ENCODE data around the gene ASAP2.
A peak's percentile ranks its signal among the peaks of the same experiment; 100 is the strongest.

The ASAP2 gene

DNA sequence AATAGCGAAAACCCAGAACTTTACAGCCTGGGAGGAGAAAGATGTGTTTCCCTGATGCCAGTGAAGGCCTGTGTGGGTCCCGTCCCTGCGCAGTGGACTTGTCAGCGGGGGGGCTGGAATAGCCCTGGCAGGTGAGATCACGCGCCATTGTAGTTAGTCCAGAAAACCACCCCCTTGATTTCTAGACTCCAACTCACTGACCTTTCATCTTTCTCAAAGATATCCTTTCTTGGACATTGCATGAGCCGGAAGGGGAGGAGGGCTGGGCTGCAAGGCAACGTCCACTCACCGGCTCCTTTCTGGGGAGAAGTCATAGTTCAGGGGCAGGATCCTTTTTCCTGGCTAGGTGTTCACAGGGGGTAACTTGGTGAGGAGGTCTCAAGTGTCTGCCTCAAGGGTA is 22.3 kb upstream of the ASAP2 start:
- DNase-seq (ENCODE audit: low read depth): no peak

GRCh38 chr2:9187620-9188214 is 18.9 kb upstream of the ASAP2 start:
- no peak for DNase-seq (ENCODE audit: low read depth)

- no peak for DNase-seq (ENCODE audit: low read depth)
Observed at GRCh38 chr2:9188823-9189222, 17.8 kb upstream of the ASAP2 start.

DNA sequence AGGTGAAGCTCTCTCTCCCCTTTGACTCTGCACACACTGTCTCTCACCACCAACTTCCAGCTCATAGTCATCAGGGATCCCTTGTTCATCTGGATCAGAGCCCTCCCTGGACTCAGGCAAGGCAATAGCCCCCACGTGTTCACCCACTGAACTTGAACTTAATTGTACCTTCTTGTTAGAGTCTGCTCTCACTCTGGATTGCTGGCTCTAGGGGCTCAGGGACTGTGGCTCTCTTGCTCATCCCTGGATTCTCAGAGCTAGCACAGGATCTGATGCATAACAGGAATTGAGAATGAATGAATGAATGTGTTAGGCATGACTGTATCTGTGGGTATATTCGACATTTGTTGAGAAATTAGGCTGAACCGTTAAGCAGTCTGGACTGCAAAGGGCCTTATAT is 16.7 kb upstream of the ASAP2 start:
- no peak for DNase-seq (ENCODE audit: low read depth)

- no peak for DNase-seq (ENCODE audit: low read depth)
Observed at GRCh38 chr2:9191041-9191481, 15.6 kb upstream of the ASAP2 start.

- DNase-seq (ENCODE audit: low read depth): no peak
Observed at GRCh38 chr2:9192712-9193111, 13.9 kb upstream of the ASAP2 start.

DNA sequence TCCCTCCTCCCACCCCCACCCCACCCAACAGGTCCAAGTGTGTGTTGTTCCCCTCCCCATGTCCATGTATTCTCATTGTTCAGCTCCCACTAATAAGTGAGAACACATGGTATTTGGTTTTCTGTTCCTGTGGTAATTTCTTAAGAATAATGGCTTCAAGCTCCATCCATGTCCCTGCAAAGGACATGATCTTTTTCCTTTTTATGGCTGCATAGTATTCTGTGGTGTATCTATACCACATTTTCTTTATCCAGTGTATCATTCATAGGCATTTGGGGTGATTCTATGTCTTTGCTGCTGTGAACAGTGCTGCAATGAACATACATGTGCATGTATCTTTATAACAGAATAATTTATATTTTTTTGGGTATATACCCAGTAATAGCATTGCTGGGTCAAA is 12.3 kb upstream of the ASAP2 start:
- no peak for DNase-seq (ENCODE audit: low read depth)

GRCh38 chr2:9196637-9197036 is 10.0 kb upstream of the ASAP2 start:
- DNase-seq (ENCODE audit: low read depth): no peak

GRCh38 chr2:9197916-9198315 is 8.7 kb upstream of the ASAP2 start:
- DNase-seq (ENCODE audit: low read depth): no peak

DNA sequence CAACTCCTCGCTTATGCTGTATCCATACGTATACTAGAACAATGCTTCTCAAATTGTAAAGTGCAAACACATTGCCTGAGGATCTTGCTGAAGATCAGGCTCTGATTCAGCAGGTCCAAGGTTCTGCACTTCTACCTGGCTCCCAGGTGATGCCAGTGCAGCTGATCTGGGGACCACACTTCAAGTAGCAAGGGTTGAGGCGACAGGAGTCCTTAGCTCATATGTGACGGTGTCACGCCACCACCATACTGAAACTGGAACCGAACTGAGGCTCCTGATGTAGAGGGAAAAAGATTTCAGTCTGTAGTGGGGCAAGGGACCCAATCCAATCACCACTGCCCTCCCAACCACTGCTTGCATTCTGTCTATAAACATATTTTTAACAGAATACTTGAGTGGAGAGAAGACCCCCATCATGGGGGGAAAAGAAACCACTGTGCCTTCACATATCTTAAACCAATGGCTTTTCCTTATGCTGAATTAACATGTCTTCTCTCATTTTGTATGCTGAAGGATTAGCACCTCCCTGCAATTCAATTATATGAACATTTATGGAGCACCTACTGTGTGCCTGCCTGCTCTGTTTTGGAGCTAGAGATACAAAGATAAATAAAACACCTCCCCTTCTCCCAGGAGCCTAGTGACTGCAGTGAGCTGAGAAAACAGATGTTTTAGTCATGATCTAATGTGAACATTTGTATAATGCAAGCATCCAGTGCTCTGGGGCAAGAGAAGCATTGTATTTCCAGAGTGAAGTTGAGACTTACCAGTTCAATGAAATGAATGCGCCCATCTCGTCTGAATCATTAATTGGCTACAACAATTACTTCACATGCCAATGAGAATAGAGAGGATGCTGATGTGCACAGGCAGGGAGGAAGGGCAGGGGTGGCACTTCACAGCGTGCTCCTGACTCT is 6.6 kb upstream of the ASAP2 start:
- no peak for DNase-seq (ENCODE audit: low read depth)

- no peak for DNase-seq (ENCODE audit: low read depth)
Observed at GRCh38 chr2:9200633-9201015, 6.0 kb upstream of the ASAP2 start.

DNA sequence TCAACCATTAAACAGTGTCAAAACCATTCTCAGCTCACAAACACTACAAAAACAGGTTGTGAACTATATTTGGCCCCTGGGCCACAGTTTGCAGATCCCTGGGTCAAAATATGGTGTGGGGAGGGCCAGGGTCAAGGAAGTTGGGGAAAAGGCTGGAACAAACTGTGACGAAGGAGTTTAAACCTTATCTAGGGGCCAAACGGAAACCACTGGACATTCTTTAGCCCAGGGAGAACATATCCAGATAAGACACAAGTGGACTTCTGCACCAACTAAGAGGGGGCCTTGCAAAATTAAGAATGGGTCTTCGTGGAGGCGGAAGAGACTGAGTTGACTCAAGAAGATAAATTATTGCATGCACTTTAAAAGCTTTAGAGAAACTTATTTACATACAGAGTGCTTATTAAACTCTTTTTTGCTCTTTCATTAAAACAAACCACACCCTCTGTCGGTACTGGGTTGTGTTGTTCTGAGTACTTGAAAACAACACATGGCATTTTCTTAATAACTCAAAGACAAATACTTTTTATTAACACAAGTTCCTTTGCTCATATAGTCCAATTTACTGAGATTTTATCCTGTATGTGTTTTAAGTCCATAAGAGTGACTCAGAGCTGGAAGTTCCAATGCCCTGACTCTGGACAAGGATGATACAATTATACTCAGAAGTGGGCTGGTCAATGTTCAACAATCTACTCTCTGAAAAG is 5.3 kb upstream of the ASAP2 start:
- peak; percentile 35 for DNase-seq (ENCODE audit: low read depth)

DNA sequence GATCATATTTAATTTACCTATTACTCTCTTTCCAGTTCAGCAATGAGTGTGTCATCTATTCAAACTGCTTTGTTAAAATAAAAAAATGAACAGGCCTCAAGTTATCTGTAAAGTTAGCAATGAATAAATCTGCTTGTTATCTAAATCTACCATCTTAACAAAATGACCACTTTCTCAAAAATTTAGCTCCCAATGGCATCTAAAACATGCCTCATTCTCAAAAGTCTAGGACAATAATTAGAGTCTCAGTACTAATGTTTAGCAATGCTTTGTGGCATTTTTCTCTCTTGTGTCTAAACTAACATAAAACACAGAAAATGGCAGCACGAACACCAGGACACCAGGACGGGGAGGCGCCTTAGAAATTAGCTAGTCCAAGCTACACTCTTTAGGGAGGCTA is 3.6 kb upstream of the ASAP2 start:
- DNase-seq (ENCODE audit: low read depth): no peak

- DNase-seq (ENCODE audit: low read depth): no peak
Observed at GRCh38 chr2:9203876-9204275, 2.7 kb upstream of the ASAP2 start.

GRCh38 chr2:9204939-9205338 is 1.7 kb upstream of the ASAP2 start:
- DNase-seq (ENCODE audit: low read depth): no peak

GRCh38 chr2:9205486-9205885 is 1.1 kb upstream of the ASAP2 start:
- no peak for DNase-seq (ENCODE audit: low read depth)

DNA sequence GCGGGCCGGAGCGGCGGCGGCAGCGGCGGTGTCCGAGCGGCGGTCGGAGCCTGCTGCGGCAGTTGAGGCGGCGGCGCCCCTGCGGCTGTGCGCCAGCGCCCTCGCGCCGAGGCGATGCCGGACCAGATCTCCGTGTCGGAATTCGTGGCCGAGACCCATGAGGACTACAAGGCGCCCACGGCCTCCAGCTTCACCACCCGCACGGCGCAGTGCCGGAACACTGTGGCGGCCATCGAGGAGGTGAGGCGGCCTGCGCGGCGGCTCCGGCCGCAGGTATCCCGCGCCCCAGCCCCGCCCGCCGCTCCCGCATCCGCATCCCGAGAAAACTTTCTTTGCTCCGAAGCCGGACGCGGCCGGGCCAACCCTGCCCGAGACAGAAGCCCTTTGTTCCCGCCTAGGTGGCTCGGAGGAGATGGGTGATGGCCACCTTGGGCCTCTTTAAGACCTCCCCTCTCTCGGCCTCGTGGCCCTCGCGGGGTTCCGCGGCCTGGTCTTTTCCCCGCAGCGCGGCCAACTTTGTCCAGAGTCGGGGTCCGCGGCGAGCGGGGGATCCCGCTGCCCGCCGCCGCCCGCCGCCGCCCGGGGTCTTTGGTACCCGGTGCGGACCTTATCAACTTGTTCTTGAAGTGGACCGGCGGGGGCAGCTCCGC is 504 bp downstream of the ASAP2 start:
- DNase-seq (ENCODE audit: low read depth): no peak

- DNase-seq (ENCODE audit: low read depth): no peak
Observed at GRCh38 chr2:9207641-9208311, 1.2 kb downstream of the ASAP2 start.

DNA sequence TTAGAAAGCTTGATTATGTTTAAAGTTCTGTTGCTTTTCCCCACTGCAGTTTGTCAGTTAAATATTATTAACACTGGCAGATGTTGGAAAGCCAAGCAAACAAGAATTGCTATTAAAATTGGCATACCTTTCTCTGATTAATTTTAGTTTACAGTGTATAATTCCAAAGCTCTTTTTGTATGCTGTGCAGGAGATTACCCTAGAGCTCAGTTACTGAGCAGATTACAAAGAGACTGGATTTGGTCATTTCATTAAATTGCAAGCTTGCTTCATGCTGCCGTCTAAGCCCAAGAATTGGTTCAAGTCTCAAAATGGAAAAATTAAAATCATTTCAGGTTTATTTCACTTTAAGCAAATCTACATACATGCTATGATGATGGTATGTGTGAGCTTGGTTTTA is 2.3 kb downstream of the ASAP2 start:
- DNase-seq (ENCODE audit: low read depth): no peak

DNA sequence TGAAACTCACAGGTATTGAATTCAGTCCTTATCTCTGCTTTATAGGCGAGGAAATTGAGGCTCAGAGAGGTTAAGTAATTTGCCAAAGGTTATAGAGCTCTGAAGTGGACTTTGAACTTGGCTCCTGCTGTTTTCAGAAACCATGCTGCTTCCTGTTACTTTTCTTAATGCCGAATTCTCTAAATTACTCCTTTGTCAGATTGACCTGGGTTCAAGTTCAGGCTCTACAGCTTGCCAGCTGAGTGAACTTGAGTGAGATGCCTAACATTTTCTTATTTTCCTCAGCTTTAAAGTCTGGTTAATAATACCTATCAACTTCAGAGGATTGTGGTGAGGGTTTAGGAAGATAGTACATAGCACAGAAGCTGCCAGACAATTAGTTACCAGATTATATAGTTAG is 3.4 kb downstream of the ASAP2 start:
- no peak for DNase-seq (ENCODE audit: low read depth)

DNA sequence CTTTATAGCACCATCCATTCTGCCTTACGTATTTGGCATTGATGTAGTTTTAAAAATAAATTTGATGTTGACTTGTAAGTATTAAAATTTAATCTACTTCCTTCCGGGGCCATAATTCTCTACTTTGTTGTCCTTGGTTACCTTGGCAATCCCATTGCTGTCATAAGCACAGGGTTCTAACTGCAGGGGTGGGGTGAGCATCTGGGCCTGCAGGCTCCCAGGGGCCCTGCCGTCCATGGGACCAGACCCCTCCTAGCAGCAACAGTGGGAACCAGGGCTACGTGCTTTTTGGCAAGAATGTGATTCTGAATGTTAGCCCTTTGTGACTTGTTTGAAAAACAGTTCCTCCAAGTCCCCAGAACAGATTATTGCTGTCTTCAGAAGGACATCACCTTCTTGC is 4.9 kb downstream of the ASAP2 start:
- no peak for DNase-seq (ENCODE audit: low read depth)

GRCh38 chr2:9212010-9212635 is 5.5 kb downstream of the ASAP2 start:
- no peak for DNase-seq (ENCODE audit: low read depth)

Measured in CMK (cell line).